Neural cell (in vitro differentiated cells): ENCODE measurements around the gene OBP2A. TPM values are rescaled to one million over a fixed set of nuclear protein-coding genes. Genes with fewer than 3 reads are reported as not detected.

Experiments used
- H2AFZ ChIP-seq: fragments of 200-600, 300-800 bp; sonication (generic), shearing (Covaris generic); 2 replicates; pipeline ENCODE4 v1.6.0; 2014; ENCODE audit warnings: low read depth, mild to moderate bottlenecking, antibody characterized with exemption, low read length, moderate library complexity
- H3F3A ChIP-seq: fragments of 200-600 bp; shearing (Covaris generic); 2 replicates; pipeline ENCODE4 v1.6.1; 2016; ENCODE audit warnings: mild to moderate bottlenecking, moderate library complexity, mixed read lengths, antibody characterized with exemption, low read length; ENCODE audit not compliant: insufficient read depth, poor library complexity, severe bottlenecking
- H3K27ac ChIP-seq: fragments of 200-600, 300-800 bp; sonication (generic), shearing (Covaris generic); 2 replicates; pipeline ENCODE4 v1.5.1; 2014; ENCODE audit warnings: mild to moderate bottlenecking, low read length, moderate library complexity
- H3K27me3 ChIP-seq: fragments of 300-800, 200-600 bp; sonication (generic), shearing (Covaris generic); 2 replicates; pipeline ENCODE4 v1.6.0; 2014; ENCODE audit warnings: mild to moderate bottlenecking, low read depth, low read length, moderate library complexity; ENCODE audit not compliant: insufficient read depth
- H3K36me3 ChIP-seq: fragments of 300-800, 200-600 bp; sonication (generic), shearing (Covaris generic); 2 replicates; pipeline ENCODE4 v1.5.1; 2014; ENCODE audit warnings: mild to moderate bottlenecking, antibody characterized with exemption, low read length, moderate library complexity; ENCODE audit not compliant: insufficient read depth
- H3K4me2 ChIP-seq: fragments of 300-800, 200-600 bp; sonication (generic), shearing (Covaris generic); 2 replicates; pipeline ENCODE4 v1.6.0; 2014; ENCODE audit warnings: mild to moderate bottlenecking, low read length
- H3K4me3 ChIP-seq: fragments of 300-800, 200-600 bp; sonication (generic), shearing (Covaris generic); 2 replicates; pipeline ENCODE4 v1.5.1; 2014; ENCODE audit warnings: mild to moderate bottlenecking, low read length, moderate library complexity
- H3K79me2 ChIP-seq: fragments of 200-600 bp; shearing (Covaris generic); replicated peaks from 2 replicates; pipeline ENCODE4 v1.6.0; 2014; ENCODE audit warnings: mild to moderate bottlenecking, low read length, moderate library complexity; ENCODE audit not compliant: insufficient read depth
- H3K9ac ChIP-seq: fragments of 300-800, 200-600 bp; sonication (generic), shearing (Covaris generic); 2 replicates; pipeline ENCODE4 v1.6.1; 2016; ENCODE audit warnings: mild to moderate bottlenecking, low read length, mixed read lengths
- H3K9me2 ChIP-seq: fragments of 200-600 bp; shearing (Covaris generic); 2 replicates; pipeline ENCODE4 v1.6.1; 2016; ENCODE audit warnings: mild to moderate bottlenecking, low read length, mixed read lengths; ENCODE audit not compliant: insufficient read depth
- H3K9me3 ChIP-seq: fragments of 200-600, 300-800 bp; sonication (generic), shearing (Covaris generic); 2 replicates; pipeline ENCODE4 v1.6.1; 2016; ENCODE audit warnings: mild to moderate bottlenecking, mixed run types, low read length, moderate library complexity, mixed read lengths
- H4K20me1 ChIP-seq: fragments of 200-600 bp; shearing (Covaris generic); 2 replicates; pipeline ENCODE4 v1.6.1; 2016; ENCODE audit warnings: mild to moderate bottlenecking, mixed run types; ENCODE audit not compliant: insufficient read depth
- CTCF ChIP-seq: fragments of 450-650 bp; IDR thresholded peaks from 2 replicates; pipeline ENCODE4 v1.5.1; 2014; ENCODE audit warnings: antibody characterized with exemption, mild to moderate bottlenecking, moderate library complexity; ENCODE audit not compliant: poor library complexity, severe bottlenecking
- EP300 ChIP-seq: fragments of 450-650 bp; conservative IDR thresholded peaks from 2 replicates; pipeline ENCODE4 v1.6.1; 2014; ENCODE audit warnings: antibody characterized with exemption, mild to moderate bottlenecking, moderate library complexity; ENCODE audit not compliant: poor library complexity, severe bottlenecking
- EZH2 ChIP-seq: fragments of 200-600, 300-800 bp; shearing (Covaris generic), sonication (generic); IDR thresholded peaks from 2 replicates; pipeline ENCODE4 v1.6.1; 2014; ENCODE audit warnings: antibody characterized with exemption, low read length, borderline replicate concordance, mild to moderate bottlenecking; ENCODE audit not compliant: insufficient read depth, poor library complexity, severe bottlenecking
- MXI1 ChIP-seq: fragments of 450-650 bp; conservative IDR thresholded peaks from 2 replicates; pipeline ENCODE4 v1.6.1; 2014; ENCODE audit warnings: antibody characterized with exemption, mild to moderate bottlenecking; ENCODE audit not compliant: poor library complexity, severe bottlenecking
- POLR2AphosphoS5 ChIP-seq: IDR thresholded peaks from 2 replicates; pipeline ENCODE4 v1.6.1; 2012
- RAD21 ChIP-seq: fragments of 450-650 bp; conservative IDR thresholded peaks from 2 replicates; pipeline ENCODE4 v1.6.1; 2014; ENCODE audit warnings: antibody characterized with exemption, mild to moderate bottlenecking, moderate library complexity
- SMC3 ChIP-seq: fragments of 450-650 bp; conservative IDR thresholded peaks from 2 replicates; pipeline ENCODE4 v1.6.1; 2014; ENCODE audit warnings: antibody characterized with exemption, mild to moderate bottlenecking, moderate library complexity; ENCODE audit not compliant: poor library complexity
- TAF1 ChIP-seq: IDR thresholded peaks from 2 replicates; pipeline ENCODE4 v1.6.1; 2012; ENCODE audit warnings: low read depth
- polyA plus RNA-seq: library from polyadenylated mRNA; depleted of rRNA; stranded (reverse); fragments of >200 nt; gene quantifications from 2 replicates; pipeline ENCODE4 v1.2.3, GENCODE V29; 2014
- TF ChIP-seq, protein P1 (sequence below): IDR thresholded peaks from 2 replicates; pipeline ENCODE4 v1.6.1; 2012; ENCODE audit warnings: borderline replicate concordance

Gene OBP2A
- polyA plus RNA-seq, 1 donor from 2014 or later = not detected

- Histone ChIP-seq H3K4me2 (no peak overlapping the region), H3K9ac (no peak overlapping the region), H4K20me1 (no peaks in the 10 kb centered on the region), H3K27ac (no peak overlapping the region), H3K27me3 (no peaks in the 10 kb centered on the region), H3K9me3 (no peaks in the 10 kb centered on the region), H3K4me3 (no peak overlapping the region), H2AFZ (no peak overlapping the region), H3K79me2 (no peaks in the 10 kb centered on the region), H3K9me2 (no peaks in the 10 kb centered on the region), H3K36me3 (no peaks in the 10 kb centered on the region), H3F3A (no peaks in the 10 kb centered on the region)
- TF ChIP-seq TAF1 = no peak
- TF ChIP-seq MXI1 = no peak
- TF ChIP-seq POLR2AphosphoS5 = no peak
- TF ChIP-seq, protein P1, sequence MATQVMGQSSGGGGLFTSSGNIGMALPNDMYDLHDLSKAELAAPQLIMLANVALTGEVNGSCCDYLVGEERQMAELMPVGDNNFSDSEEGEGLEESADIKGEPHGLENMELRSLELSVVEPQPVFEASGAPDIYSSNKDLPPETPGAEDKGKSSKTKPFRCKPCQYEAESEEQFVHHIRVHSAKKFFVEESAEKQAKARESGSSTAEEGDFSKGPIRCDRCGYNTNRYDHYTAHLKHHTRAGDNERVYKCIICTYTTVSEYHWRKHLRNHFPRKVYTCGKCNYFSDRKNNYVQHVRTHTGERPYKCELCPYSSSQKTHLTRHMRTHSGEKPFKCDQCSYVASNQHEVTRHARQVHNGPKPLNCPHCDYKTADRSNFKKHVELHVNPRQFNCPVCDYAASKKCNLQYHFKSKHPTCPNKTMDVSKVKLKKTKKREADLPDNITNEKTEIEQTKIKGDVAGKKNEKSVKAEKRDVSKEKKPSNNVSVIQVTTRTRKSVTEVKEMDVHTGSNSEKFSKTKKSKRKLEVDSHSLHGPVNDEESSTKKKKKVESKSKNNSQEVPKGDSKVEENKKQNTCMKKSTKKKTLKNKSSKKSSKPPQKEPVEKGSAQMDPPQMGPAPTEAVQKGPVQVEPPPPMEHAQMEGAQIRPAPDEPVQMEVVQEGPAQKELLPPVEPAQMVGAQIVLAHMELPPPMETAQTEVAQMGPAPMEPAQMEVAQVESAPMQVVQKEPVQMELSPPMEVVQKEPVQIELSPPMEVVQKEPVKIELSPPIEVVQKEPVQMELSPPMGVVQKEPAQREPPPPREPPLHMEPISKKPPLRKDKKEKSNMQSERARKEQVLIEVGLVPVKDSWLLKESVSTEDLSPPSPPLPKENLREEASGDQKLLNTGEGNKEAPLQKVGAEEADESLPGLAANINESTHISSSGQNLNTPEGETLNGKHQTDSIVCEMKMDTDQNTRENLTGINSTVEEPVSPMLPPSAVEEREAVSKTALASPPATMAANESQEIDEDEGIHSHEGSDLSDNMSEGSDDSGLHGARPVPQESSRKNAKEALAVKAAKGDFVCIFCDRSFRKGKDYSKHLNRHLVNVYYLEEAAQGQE = no peak
- no peak for TF ChIP-seq RAD21
- TF ChIP-seq EP300 = no peak
- no peak for TF ChIP-seq SMC3
- no peak for TF ChIP-seq EZH2
- no peak for TF ChIP-seq CTCF
Measured at GRCh38 chr9:135521608-135522095, 24.3 kb upstream of the OBP2A start.

- Histone ChIP-seq H3K27me3 (no peaks in the 10 kb centered on the region), H2AFZ (no peak overlapping the region), H3K9me2 (no peaks in the 10 kb centered on the region), H3K9me3 (no peaks in the 10 kb centered on the region), H3K9ac (no peak overlapping the region), H3K4me2 (no peak overlapping the region), H3K79me2 (no peaks in the 10 kb centered on the region), H3K27ac (no peak overlapping the region), H3K4me3 (no peak overlapping the region), H4K20me1 (no peaks in the 10 kb centered on the region), H3F3A (no peaks in the 10 kb centered on the region), H3K36me3 (no peaks in the 10 kb centered on the region)
- TF ChIP-seq MXI1 (no peak), RAD21 (no peak), EZH2 (no peak), POLR2AphosphoS5 (no peak), TAF1 (no peak), SMC3 (no peak), CTCF (no peak), EP300 (no peak)
- TF ChIP-seq, protein P1 = no peak
Measured at GRCh38 chr9:135522137-135522877, 23.6 kb upstream of the OBP2A start.
